ENCODE results near the gene ADCK1. TPM values are rescaled to one million over a fixed set of nuclear protein-coding genes. Genes with fewer than 3 reads are reported as not detected.

ADCK1 gene
- polyA plus RNA-seq, 3 donors: 3.7 to 33.0 (median 5.4) TPM

- H3K36me3 ChIP-seq (replicated peaks in 1 of 2; ENCODE audit: control insufficient read depth in 1 of 2, insufficient read depth in 2 of 2, low read length in 2 of 2): no peaks in the 10 kb centered on the region
- no peak overlapping the region for H3K4me3 ChIP-seq (replicated peaks in 1 of 3; ENCODE audit: low read depth in 2 of 3, low read length in 3 of 3)
- Mint-ChIP-seq H3K4me3 (no peak overlapping the region), H3K4me1 (no peaks in the 10 kb centered on the region), H3K9me3 (peaks cover 0 to 8% (median 4%) of the 10 kb centered on the region in 7 donors), H3K27ac (no peak overlapping the region), H3K27me3 (ENCODE audit: low read depth in 3 of 3) (peaks cover 0 to 2% (median 0%) of the 10 kb centered on the region in 3 donors), H3K36me3 (peaks cover 12 to 16% of the 10 kb centered on the region in 2 donors)
- DNase-seq: no peak
- H4K20me1 ChIP-seq (ENCODE audit: insufficient read depth, low read length): peaks cover 4% of the 10 kb centered on the region
- no peak overlapping the region for H3K27ac ChIP-seq (ENCODE audit: low read depth in 1 of 2, low read length in 2 of 2)
- H3K9me3 ChIP-seq (replicated peaks in 1 of 2; ENCODE audit: control insufficient read depth in 1 of 2, insufficient read depth in 1 of 2, low read length in 2 of 2): peaks cover 0 to 5% of the 10 kb centered on the region in 2 donors
- TF ChIP-seq CTCF (IDR thresholded peaks at IDR 0.05): no peak
- no peak overlapping the region for H3K4me2 ChIP-seq (replicated peaks; ENCODE audit: extremely low read depth, low read length, poor library complexity, severe bottlenecking)
- intact Hi-C loops (cut with micrococcal nuclease): loop anchor here in 1 of 2 donors (5.0 to 10.0 kb wide), 2 partner anchors 704 to 736 kb away; no protein-coding TSS in a partner anchor
- H3K27me3 ChIP-seq (ENCODE audit: control insufficient read depth in 2 of 2, insufficient read depth in 2 of 2, low read length in 2 of 2): no peaks in the 10 kb centered on the region
- H3K4me1 ChIP-seq (ENCODE audit: control insufficient read depth in 1 of 2, insufficient read depth in 2 of 2, low read length in 2 of 2): no peaks in the 10 kb centered on the region
- WGBS (ENCODE audit: insufficient coverage): 100% methylated on average over 2 of the region's 6 CpGs
- H3K9ac ChIP-seq (ENCODE audit: insufficient read depth, low read length, poor library complexity, severe bottlenecking): no peak overlapping the region
- H2AFZ ChIP-seq (ENCODE audit: insufficient read depth, low read depth, low read length, poor library complexity, severe bottlenecking): no peak overlapping the region
- no peaks in the 10 kb centered on the region for H3K79me2 ChIP-seq (ENCODE audit: insufficient read depth, low read length)
Observed at GRCh38 chr14:77861201-77861600, 61.3 kb downstream of the ADCK1 start.

GRCh38 chr14:77862154-77862786, 62.4 kb downstream of the ADCK1 start:
- Histone ChIP-seq H4K20me1 (ENCODE audit: insufficient read depth, low read length) (peaks cover 4% of the 10 kb centered on the region), H3K27ac (ENCODE audit: low read depth in 1 of 2, low read length in 2 of 2) (no peak overlapping the region), H3K4me2 (replicated peaks; ENCODE audit: extremely low read depth, low read length, poor library complexity, severe bottlenecking) (no peak overlapping the region), H3K36me3 (replicated peaks in 1 of 2; ENCODE audit: control insufficient read depth in 1 of 2, insufficient read depth in 2 of 2, low read length in 2 of 2) (no peaks in the 10 kb centered on the region), H3K4me1 (ENCODE audit: control insufficient read depth in 1 of 2, insufficient read depth in 2 of 2, low read length in 2 of 2) (no peaks in the 10 kb centered on the region), H3K79me2 (ENCODE audit: insufficient read depth, low read length) (no peaks in the 10 kb centered on the region), H3K9me3 (replicated peaks in 1 of 2; ENCODE audit: control insufficient read depth in 1 of 2, insufficient read depth in 1 of 2, low read length in 2 of 2) (peaks cover 0 to 5% of the 10 kb centered on the region in 2 donors), H3K9ac (ENCODE audit: insufficient read depth, low read length, poor library complexity, severe bottlenecking) (no peak overlapping the region), H2AFZ (ENCODE audit: insufficient read depth, low read depth, low read length, poor library complexity, severe bottlenecking) (no peak overlapping the region), H3K4me3 (replicated peaks in 1 of 3; ENCODE audit: low read depth in 2 of 3, low read length in 3 of 3) (no peak overlapping the region), H3K27me3 (ENCODE audit: control insufficient read depth in 2 of 2, insufficient read depth in 2 of 2, low read length in 2 of 2) (no peaks in the 10 kb centered on the region)
- H3K4me3 Mint-ChIP-seq: no peak overlapping the region
- H3K27ac Mint-ChIP-seq: peak overlapping the region in 1 of 7 donors; percentile 33
- 25% methylated on average over 4 of the region's 11 CpGs for WGBS (ENCODE audit: insufficient coverage)
- TF ChIP-seq CTCF (IDR thresholded peaks at IDR 0.05): peak; percentile 99
- no peaks in the 10 kb centered on the region for H3K4me1 Mint-ChIP-seq
- H3K36me3 Mint-ChIP-seq: peaks cover 15 to 20% of the 10 kb centered on the region in 2 donors
- H3K27me3 Mint-ChIP-seq (ENCODE audit: low read depth in 3 of 3): peaks cover 0 to 2% (median 0%) of the 10 kb centered on the region in 3 donors
- peaks cover 0 to 8% (median 4%) of the 10 kb centered on the region in 7 donors for H3K9me3 Mint-ChIP-seq
- peak; percentile 38 to 60 (median 41) for DNase-seq
- intact Hi-C loops (cut with micrococcal nuclease): loop anchor here in 1 of 2 donors (5.0 to 10.0 kb wide), 2 partner anchors 703 to 735 kb away; no protein-coding TSS in a partner anchor
